DND-41 (cell line): ENCODE data around the gene PPP6R1.

ENCODE experiments used
- ATAC-seq: fragments of 200-7000 bp; cut with Tn5 transposase; 3 replicates; pipeline ENCODE4 v1.9.1; 2021; ENCODE audit warnings: low read depth; ENCODE audit not compliant: insufficient read depth
- DNase-seq: peaks from one replicate; pipeline ENCODE4 v3.0.0-alpha.2; 2020
- H2AFZ ChIP-seq: 2 replicates; pipeline ENCODE4 v1.6.0; 2012; ENCODE audit warnings: low read depth, low read length
- H3K27ac ChIP-seq: 2 replicates; pipeline ENCODE4 v1.5.1; 2012; ENCODE audit warnings: low read length, inconsistent platforms
- H3K27me3 ChIP-seq: fragments of 200-600 bp; sonication (generic); 2 replicates; pipeline ENCODE4 v1.6.0; 2012; ENCODE audit warnings: low read length, mild to moderate bottlenecking, inconsistent platforms; ENCODE audit not compliant: insufficient read depth, poor library complexity
- H3K36me3 ChIP-seq: 2 replicates; pipeline ENCODE4 v1.5.1; 2012; ENCODE audit warnings: low read length, inconsistent platforms; ENCODE audit not compliant: insufficient read depth
- H3K4me1 ChIP-seq: 2 replicates; pipeline ENCODE4 v1.5.1; 2012; ENCODE audit warnings: mild to moderate bottlenecking, low read length; ENCODE audit not compliant: insufficient read depth
- H3K4me2 ChIP-seq: 2 replicates; pipeline ENCODE4 v1.6.0; 2012; ENCODE audit warnings: mild to moderate bottlenecking, moderate library complexity, low read length, inconsistent platforms; ENCODE audit not compliant: insufficient read depth
- H3K4me3 ChIP-seq, 2 experiments: fragments of 200-600 bp in 1 of 2; shearing (Covaris generic) in 1 of 2; 2 replicates each; pipeline ENCODE4 v1.5.1; 2012 to 2016; ENCODE audit warnings: inconsistent platforms in 2 of 2, low read length in 2 of 2, mild to moderate bottlenecking in 2 of 2, low read depth in 1 of 2, moderate library complexity in 1 of 2
- H3K79me2 ChIP-seq: 2 replicates; pipeline ENCODE4 v1.6.0; 2012; ENCODE audit warnings: low read length, inconsistent platforms; ENCODE audit not compliant: insufficient read depth
- H3K9ac ChIP-seq: 2 replicates; pipeline ENCODE4 v1.6.0; 2012; ENCODE audit warnings: low read depth, mild to moderate bottlenecking, inconsistent platforms, low read length, moderate library complexity
- H3K9me3 ChIP-seq: 2 replicates; pipeline ENCODE4 v1.5.1; 2012; ENCODE audit warnings: low read length, moderate library complexity, mild to moderate bottlenecking, inconsistent platforms; ENCODE audit not compliant: insufficient read depth, severe bottlenecking
- H4K20me1 ChIP-seq: 2 replicates; pipeline ENCODE4 v1.6.0; 2012; ENCODE audit warnings: low read length; ENCODE audit not compliant: insufficient read depth
- EZH2 ChIP-seq: IDR thresholded peaks from 3 replicates; pipeline ENCODE4 v1.6.1; 2012; ENCODE audit warnings: borderline replicate concordance, low read depth, mild to moderate bottlenecking, moderate library complexity, low read length, inconsistent platforms; ENCODE audit not compliant: severe bottlenecking
- TF ChIP-seq, protein P1 (sequence below): IDR thresholded peaks from 2 replicates; pipeline ENCODE4 v1.5.1; 2012; ENCODE audit warnings: borderline replicate concordance, low read length, moderate library complexity, mild to moderate bottlenecking; ENCODE audit not compliant: poor library complexity, severe bottlenecking; ENCODE audit errors: extremely low read depth

The PPP6R1 gene, protein sequence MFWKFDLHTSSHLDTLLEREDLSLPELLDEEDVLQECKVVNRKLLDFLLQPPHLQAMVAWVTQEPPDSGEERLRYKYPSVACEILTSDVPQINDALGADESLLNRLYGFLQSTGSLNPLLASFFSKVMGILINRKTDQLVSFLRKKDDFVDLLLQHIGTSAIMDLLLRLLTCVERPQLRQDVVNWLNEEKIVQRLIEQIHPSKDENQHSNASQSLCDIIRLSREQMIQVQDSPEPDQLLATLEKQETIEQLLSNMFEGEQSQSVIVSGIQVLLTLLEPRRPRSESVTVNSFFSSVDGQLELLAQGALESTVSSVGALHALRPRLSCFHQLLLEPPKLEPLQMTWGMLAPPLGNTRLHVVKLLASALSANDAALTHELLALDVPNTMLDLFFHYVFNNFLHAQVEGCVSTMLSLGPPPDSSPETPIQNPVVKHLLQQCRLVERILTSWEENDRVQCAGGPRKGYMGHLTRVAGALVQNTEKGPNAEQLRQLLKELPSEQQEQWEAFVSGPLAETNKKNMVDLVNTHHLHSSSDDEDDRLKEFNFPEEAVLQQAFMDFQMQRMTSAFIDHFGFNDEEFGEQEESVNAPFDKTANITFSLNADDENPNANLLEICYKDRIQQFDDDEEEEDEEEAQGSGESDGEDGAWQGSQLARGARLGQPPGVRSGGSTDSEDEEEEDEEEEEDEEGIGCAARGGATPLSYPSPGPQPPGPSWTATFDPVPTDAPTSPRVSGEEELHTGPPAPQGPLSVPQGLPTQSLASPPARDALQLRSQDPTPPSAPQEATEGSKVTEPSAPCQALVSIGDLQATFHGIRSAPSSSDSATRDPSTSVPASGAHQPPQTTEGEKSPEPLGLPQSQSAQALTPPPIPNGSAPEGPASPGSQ

DNA sequence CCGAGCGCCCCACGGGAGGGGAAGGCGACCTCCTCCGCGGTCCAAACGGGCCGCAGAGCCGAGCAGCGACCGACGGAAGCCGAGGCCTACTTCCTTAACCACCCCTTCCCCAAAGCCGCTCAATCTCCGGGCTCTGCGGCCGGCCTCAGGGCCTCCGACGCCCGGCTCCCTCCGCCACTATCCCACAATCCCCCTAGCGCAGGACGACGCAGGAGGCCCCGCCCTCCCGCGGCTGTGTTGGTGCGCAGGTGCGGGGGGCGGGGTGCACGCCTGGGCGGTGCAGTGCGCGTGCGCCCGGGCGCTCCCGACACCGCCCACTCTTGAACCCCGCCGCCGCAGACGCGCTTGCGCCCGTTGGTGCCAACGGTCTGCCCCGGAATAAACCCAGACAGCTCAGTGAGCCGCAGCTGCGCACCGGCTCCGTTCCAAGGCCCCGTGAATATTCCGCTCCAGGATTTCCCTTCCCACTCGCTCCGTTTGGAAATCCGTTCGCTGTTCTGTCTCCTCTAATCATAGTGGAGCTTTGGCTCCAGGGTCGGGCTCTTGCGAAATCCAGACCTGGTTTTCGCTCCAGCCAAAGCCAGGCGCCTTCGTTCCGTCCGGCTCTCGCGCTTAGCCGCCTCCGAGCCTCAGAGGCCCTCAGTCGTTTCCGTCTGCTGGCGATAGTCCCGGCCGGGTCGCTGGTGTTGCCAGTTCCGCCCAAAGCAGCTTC is at the start of gene PPP6R1:
PPP6R1 (minus strand) TSS at position 190 of the 712 bp plus-strand sequence. CDS start 11,914 bp downstream, outside the sequence.
- Histone ChIP-seq H3K27me3 (no peaks in the 10 kb centered on the region), H4K20me1 (peaks cover 43% of the 10 kb centered on the region), H3K9ac (peak within 1 kb of the TSS; percentile 94), H3K4me1 (peaks cover 53% of the 10 kb centered on the region), H3K9me3 (no peaks in the 10 kb centered on the region), H3K27ac (peak within 1 kb of the TSS; percentile 99), H3K4me3 (peak within 1 kb of the TSS; percentile 64 to 85), H3K79me2 (peaks cover 57% of the 10 kb centered on the region), H3K4me2 (peak within 1 kb of the TSS; percentile 91), H2AFZ (peak within 1 kb of the TSS; percentile 81), H3K36me3 (peaks cover 22% of the 10 kb centered on the region; the same call in 1 of the 2 replicates)
- TF ChIP-seq, protein P1, sequence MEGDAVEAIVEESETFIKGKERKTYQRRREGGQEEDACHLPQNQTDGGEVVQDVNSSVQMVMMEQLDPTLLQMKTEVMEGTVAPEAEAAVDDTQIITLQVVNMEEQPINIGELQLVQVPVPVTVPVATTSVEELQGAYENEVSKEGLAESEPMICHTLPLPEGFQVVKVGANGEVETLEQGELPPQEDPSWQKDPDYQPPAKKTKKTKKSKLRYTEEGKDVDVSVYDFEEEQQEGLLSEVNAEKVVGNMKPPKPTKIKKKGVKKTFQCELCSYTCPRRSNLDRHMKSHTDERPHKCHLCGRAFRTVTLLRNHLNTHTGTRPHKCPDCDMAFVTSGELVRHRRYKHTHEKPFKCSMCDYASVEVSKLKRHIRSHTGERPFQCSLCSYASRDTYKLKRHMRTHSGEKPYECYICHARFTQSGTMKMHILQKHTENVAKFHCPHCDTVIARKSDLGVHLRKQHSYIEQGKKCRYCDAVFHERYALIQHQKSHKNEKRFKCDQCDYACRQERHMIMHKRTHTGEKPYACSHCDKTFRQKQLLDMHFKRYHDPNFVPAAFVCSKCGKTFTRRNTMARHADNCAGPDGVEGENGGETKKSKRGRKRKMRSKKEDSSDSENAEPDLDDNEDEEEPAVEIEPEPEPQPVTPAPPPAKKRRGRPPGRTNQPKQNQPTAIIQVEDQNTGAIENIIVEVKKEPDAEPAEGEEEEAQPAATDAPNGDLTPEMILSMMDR = no peak
- TF ChIP-seq EZH2 = no peak
- ATAC-seq (peak; percentile 84), DNase-seq (peak; percentile 99)

DNA sequence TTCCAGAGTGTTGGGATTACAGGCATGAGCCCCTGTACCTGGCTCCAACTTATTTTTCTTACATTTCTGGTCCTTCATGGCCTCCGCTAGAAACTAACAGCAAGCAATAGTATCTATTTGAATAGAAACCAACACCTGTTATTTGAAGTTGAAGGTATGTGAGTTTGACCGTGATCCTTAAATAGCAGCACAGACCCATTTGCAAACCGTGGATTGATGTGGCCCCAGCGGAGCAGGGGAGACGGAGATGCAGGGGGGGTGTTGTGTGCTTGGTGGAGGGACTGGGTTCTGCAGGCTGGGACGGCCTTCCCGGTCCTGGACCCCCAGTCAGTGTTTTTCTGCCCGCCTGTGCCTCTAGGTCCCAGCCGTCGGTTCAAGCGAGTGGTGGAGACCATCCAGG is 49.5 kb upstream of the PPP6R1 start:
- peaks cover 31% of the 10 kb centered on the region for H3K36me3 ChIP-seq
- no peak overlapping the region for H3K4me2 ChIP-seq
- no peak overlapping the region for H3K4me3 ChIP-seq
- H3K4me1 ChIP-seq = 0 out of 2 replicates have a peak, but pooled peaks cover 4% of the 10 kb centered on the region
- H3K9me3 ChIP-seq = no peaks in the 10 kb centered on the region
- no peaks in the 10 kb centered on the region for H3K79me2 ChIP-seq
- no peak overlapping the region for H2AFZ ChIP-seq
- H3K27ac ChIP-seq = no peak overlapping the region
- H3K27me3 ChIP-seq = no peaks in the 10 kb centered on the region
- no peaks in the 10 kb centered on the region for H4K20me1 ChIP-seq
- DNase-seq (no peak), ATAC-seq (no peak)
- no peak overlapping the region for H3K9ac ChIP-seq
- no peak for TF ChIP-seq EZH2
- TF ChIP-seq, protein P1 = no peak

DNA sequence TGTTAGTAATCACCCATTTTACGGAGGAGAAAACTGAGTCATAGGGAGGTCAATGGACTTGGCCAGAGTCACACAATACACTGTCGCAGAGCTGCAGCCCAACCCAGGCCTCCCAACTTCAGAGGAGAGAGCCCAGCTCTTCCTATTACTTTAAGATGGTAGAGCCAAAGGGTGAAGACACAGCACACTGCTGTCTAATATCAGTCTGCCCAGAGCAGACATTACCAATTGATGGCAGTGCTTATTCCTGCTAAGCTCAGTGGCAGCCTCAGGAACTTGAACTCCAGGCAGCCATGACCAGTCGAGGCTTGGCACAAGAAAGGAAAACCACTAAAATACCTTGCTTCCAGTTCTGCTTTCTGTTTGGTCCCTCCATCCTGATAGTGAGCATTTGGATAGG is 47.9 kb upstream of the PPP6R1 start:
- H4K20me1 ChIP-seq = no peaks in the 10 kb centered on the region
- no peak overlapping the region for H3K4me2 ChIP-seq
- H3K9ac ChIP-seq = no peak overlapping the region
- no peak overlapping the region for H2AFZ ChIP-seq
- ATAC-seq (no peak), DNase-seq (no peak)
- no peaks in the 10 kb centered on the region for H3K9me3 ChIP-seq
- peaks cover 19% of the 10 kb centered on the region for H3K4me1 ChIP-seq
- no peak overlapping the region for H3K4me3 ChIP-seq
- no peak overlapping the region for H3K27ac ChIP-seq
- TF ChIP-seq, protein P1 = no peak
- TF ChIP-seq EZH2 = no peak
- no peaks in the 10 kb centered on the region for H3K27me3 ChIP-seq
- peaks cover 37% of the 10 kb centered on the region for H3K36me3 ChIP-seq
- peaks cover 14% of the 10 kb centered on the region for H3K79me2 ChIP-seq
